Caco-2 (cell line): ENCODE results near the gene IL1RAPL1. TPM values are rescaled to one million over a fixed set of nuclear protein-coding genes. Genes with fewer than 3 reads are reported as not detected.

Source experiments
- BruUV-seq: library from RNA; stranded (reverse); fragments of 400-500 nt; replicated peaks from 2 replicates; lab custom pipeline; 2021; lab: Mats Ljungman, UMichigan
- CTCF ChIA-PET: fragments of 300-600 bp; sonication (Branson Sonifier 250); formaldehyde crosslinking; loops from one replicate; lab custom pipeline; 2022; ENCODE audit warnings: antibody characterized with exemption; lab: Charles Lee
- POLR2A ChIA-PET: fragments of 300-600 bp; sonication (Branson Sonifier 250); formaldehyde crosslinking; loops from one replicate; lab custom pipeline; 2022; ENCODE audit warnings: antibody characterized with exemption; lab: Charles Lee
- DNase-seq, 2 experiments: peaks; one replicate each; pipeline versions ENCODE4 v3.0.0 to v3.0.0-alpha.2; 2020 to 2022
- H3K27me3 ChIP-seq: replicated peaks from 2 replicates; pipeline ENCODE4 v1.6.0; 2011; ENCODE audit warnings: low read length; ENCODE audit not compliant: control insufficient read depth, insufficient read depth
- H3K36me3 ChIP-seq: 2 replicates; pipeline ENCODE4 v1.5.1; 2011; ENCODE audit warnings: low read length; ENCODE audit not compliant: control insufficient read depth, insufficient read depth
- H3K4me1 ChIP-seq: fragments of 250-450 bp; sonication (Bioruptor Pico); 2 replicates; pipeline ENCODE4 v1.5.1; 2020; ENCODE audit warnings: mild to moderate bottlenecking
- H3K4me3 ChIP-seq: 2 replicates; pipeline ENCODE4 v1.5.1; 2011; ENCODE audit warnings: low read depth, mild to moderate bottlenecking, control low read depth, low read length
- H3K9me3 ChIP-seq: fragments of 250-450 bp; sonication (Bioruptor Pico); 2 replicates; pipeline ENCODE4 v1.5.1; 2020; ENCODE audit warnings: mild to moderate bottlenecking, moderate library complexity
- H3K27ac Mint-ChIP-seq: one replicate; pipeline ENCODE4 v1.8.0; 2022; ENCODE audit warnings: mixed read lengths; ENCODE audit not compliant: unreplicated experiment
- H3K27me3 Mint-ChIP-seq: one replicate; pipeline ENCODE4 v1.8.0; 2022; ENCODE audit warnings: mixed read lengths; ENCODE audit not compliant: insufficient read depth, unreplicated experiment
- H3K36me3 Mint-ChIP-seq: one replicate; pipeline ENCODE4 v1.8.0; 2022; ENCODE audit warnings: mild to moderate bottlenecking, mixed read lengths; ENCODE audit not compliant: insufficient read depth, unreplicated experiment
- H3K4me1 Mint-ChIP-seq: one replicate; pipeline ENCODE4 v1.8.0; 2022; ENCODE audit warnings: low read depth, mixed read lengths; ENCODE audit not compliant: unreplicated experiment
- H3K4me3 Mint-ChIP-seq: one replicate; pipeline ENCODE4 v1.8.0; 2022; ENCODE audit warnings: mild to moderate bottlenecking, moderate library complexity, mixed read lengths; ENCODE audit not compliant: unreplicated experiment
- H3K9me3 Mint-ChIP-seq: one replicate; pipeline ENCODE4 v1.8.0; 2022; ENCODE audit warnings: mixed read lengths; ENCODE audit not compliant: unreplicated experiment
- intact Hi-C: fragments of 100-400 bp; cut with micrococcal nuclease; formaldehyde crosslinking; loops from one replicate; pipeline ENCODE4 v1.10.0; 2022; ENCODE audit not compliant: unreplicated experiment
- total RNA-seq: library from RNA; stranded (reverse); gene quantifications from 2 replicates; pipeline ENCODE4 v1.2.3, GENCODE V29; 2022
- TF ChIP-seq, protein P1 (sequence below), 2 experiments: fragments of 200-600 bp in 1 of 2; IDR thresholded peaks; 1 replicate in 1 of 2; 2 replicates in 1 of 2; pipeline versions ENCODE4 v1.5.1 to v1.8.0; 2011 to 2022; ENCODE audit warnings: antibody characterized with exemption in 1 of 2, control low read depth in 1 of 2, inconsistent platforms in 1 of 2, low read depth in 1 of 2, low read length in 1 of 2, mild to moderate bottlenecking in 1 of 2, moderate library complexity in 1 of 2; ENCODE audit not compliant: insufficient read depth in 1 of 2, severe bottlenecking in 1 of 2, unreplicated experiment in 1 of 2

Gene IL1RAPL1
- total RNA-seq, 1 experiment from 2014 or later = not detected

DNA sequence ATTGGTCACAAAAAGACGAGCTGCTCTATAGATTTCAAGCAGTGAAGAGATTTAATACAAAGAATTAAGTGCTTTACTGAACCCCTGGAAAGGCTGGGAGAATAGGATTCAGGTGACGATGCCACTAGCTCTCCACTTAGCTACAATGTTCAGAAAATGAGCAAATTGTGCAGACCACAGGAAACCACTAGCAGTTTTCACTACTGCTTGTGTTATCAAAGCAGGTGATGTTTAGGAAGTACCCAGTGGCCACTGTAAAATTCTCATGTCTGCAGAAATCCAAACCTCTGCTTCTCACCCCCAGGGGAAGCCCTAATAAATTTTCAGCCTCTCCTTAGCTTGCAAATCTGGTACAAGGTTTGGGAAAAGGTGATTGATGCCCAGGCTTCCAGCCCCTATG is 165.1 kb downstream of the IL1RAPL1 start:
- Histone ChIP-seq H3K4me3 (no peak overlapping the region), H3K36me3 (no peaks in the 10 kb centered on the region), H3K4me1 (no peaks in the 10 kb centered on the region), H3K27me3 (no peaks in the 10 kb centered on the region), H3K9me3 (no peaks in the 10 kb centered on the region)
- H3K9me3 Mint-ChIP-seq = no peaks in the 10 kb centered on the region
- ChIA-PET POLR2A (no interaction called here), CTCF (no interaction called here)
- TF ChIP-seq, protein P1, sequence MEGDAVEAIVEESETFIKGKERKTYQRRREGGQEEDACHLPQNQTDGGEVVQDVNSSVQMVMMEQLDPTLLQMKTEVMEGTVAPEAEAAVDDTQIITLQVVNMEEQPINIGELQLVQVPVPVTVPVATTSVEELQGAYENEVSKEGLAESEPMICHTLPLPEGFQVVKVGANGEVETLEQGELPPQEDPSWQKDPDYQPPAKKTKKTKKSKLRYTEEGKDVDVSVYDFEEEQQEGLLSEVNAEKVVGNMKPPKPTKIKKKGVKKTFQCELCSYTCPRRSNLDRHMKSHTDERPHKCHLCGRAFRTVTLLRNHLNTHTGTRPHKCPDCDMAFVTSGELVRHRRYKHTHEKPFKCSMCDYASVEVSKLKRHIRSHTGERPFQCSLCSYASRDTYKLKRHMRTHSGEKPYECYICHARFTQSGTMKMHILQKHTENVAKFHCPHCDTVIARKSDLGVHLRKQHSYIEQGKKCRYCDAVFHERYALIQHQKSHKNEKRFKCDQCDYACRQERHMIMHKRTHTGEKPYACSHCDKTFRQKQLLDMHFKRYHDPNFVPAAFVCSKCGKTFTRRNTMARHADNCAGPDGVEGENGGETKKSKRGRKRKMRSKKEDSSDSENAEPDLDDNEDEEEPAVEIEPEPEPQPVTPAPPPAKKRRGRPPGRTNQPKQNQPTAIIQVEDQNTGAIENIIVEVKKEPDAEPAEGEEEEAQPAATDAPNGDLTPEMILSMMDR (IDR thresholded peaks at IDR 0.05; ENCODE audit: insufficient read depth in 1 of 2, low read depth in 1 of 2, low read length in 1 of 2, severe bottlenecking in 1 of 2, unreplicated experiment in 1 of 2) = no peak
- no peaks in the 10 kb centered on the region for H3K36me3 Mint-ChIP-seq
- H3K4me1 Mint-ChIP-seq = no peaks in the 10 kb centered on the region
- peaks cover 3% of the 10 kb centered on the region for H3K27me3 Mint-ChIP-seq
- no peak overlapping the region for H3K27ac Mint-ChIP-seq
- intact Hi-C loops = no loop called here
- no TSS peak for BruUV-seq
- no peak for DNase-seq
- H3K4me3 Mint-ChIP-seq = no peak overlapping the region

- H3K4me3 ChIP-seq = no peak overlapping the region
- CTCF ChIA-PET = no interaction called here
- no peak for DNase-seq
- no peaks in the 10 kb centered on the region for H3K27me3 ChIP-seq
- POLR2A ChIA-PET = no interaction called here
- BruUV-seq = no TSS peak
- no peaks in the 10 kb centered on the region for H3K4me1 ChIP-seq
- Mint-ChIP-seq H3K36me3 (no peaks in the 10 kb centered on the region), H3K4me1 (no peaks in the 10 kb centered on the region), H3K9me3 (no peaks in the 10 kb centered on the region), H3K4me3 (no peak overlapping the region), H3K27me3 (peaks cover 3% of the 10 kb centered on the region), H3K27ac (no peak overlapping the region)
- no peaks in the 10 kb centered on the region for H3K36me3 ChIP-seq
- intact Hi-C loops = no loop called here
- TF ChIP-seq, protein P1 (IDR thresholded peaks at IDR 0.05; ENCODE audit: insufficient read depth in 1 of 2, low read depth in 1 of 2, low read length in 1 of 2, severe bottlenecking in 1 of 2, unreplicated experiment in 1 of 2) = no peak
- H3K9me3 ChIP-seq = no peaks in the 10 kb centered on the region
Measured at GRCh38 chrX:28756175-28756574, 168.9 kb downstream of the IL1RAPL1 start.

DNA sequence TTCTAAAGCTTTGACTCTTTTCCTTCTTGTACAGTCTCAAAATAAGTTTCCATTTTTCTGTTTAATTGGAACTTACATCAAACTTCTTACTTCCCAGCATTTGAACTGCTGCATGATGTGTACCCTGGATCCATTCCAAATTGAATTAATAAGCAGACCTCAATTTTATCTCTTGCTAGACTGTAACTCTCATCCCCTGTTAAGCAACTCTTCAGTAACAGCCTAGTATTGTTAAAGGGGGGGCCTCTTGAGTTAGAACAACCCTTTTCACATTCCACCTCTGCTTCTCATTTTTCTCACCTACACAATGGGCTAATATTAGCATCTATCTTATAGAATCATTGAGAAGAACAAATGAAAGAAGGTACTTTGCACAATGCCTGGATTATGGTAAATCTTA is 169.4 kb downstream of the IL1RAPL1 start:
- Histone ChIP-seq H3K27me3 (no peaks in the 10 kb centered on the region), H3K4me1 (no peaks in the 10 kb centered on the region), H3K4me3 (no peak overlapping the region), H3K9me3 (no peaks in the 10 kb centered on the region), H3K36me3 (no peaks in the 10 kb centered on the region)
- intact Hi-C loops = no loop called here
- no peak for DNase-seq
- ChIA-PET CTCF (no interaction called here), POLR2A (no interaction called here)
- H3K4me1 Mint-ChIP-seq = no peaks in the 10 kb centered on the region
- no TSS peak for BruUV-seq
- peaks cover 3% of the 10 kb centered on the region for H3K27me3 Mint-ChIP-seq
- no peak overlapping the region for H3K4me3 Mint-ChIP-seq
- H3K36me3 Mint-ChIP-seq = no peaks in the 10 kb centered on the region
- no peaks in the 10 kb centered on the region for H3K9me3 Mint-ChIP-seq
- TF ChIP-seq, protein P1 (IDR thresholded peaks at IDR 0.05; ENCODE audit: insufficient read depth in 1 of 2, low read depth in 1 of 2, low read length in 1 of 2, severe bottlenecking in 1 of 2, unreplicated experiment in 1 of 2) = no peak
- H3K27ac Mint-ChIP-seq = no peak overlapping the region
